Measurements from ENCODE around the gene SGMS2.
"Not testable (repeated sequence)": the region's sequence is repeated elsewhere in the genome, so short reads cannot be mapped to it uniquely, and the experiment has no call there.

Gene SGMS2

GRCh38 chr4:107922486-107923473 lies 98.0 kb downstream of the SGMS2 start:
- CTCF ChIA-PET: no interaction called here
- no peak overlapping the region for H3K27ac ChIP-seq
- DNase-seq (ENCODE audit: low spot score): no peak
- TF ChIP-seq, protein P1, sequence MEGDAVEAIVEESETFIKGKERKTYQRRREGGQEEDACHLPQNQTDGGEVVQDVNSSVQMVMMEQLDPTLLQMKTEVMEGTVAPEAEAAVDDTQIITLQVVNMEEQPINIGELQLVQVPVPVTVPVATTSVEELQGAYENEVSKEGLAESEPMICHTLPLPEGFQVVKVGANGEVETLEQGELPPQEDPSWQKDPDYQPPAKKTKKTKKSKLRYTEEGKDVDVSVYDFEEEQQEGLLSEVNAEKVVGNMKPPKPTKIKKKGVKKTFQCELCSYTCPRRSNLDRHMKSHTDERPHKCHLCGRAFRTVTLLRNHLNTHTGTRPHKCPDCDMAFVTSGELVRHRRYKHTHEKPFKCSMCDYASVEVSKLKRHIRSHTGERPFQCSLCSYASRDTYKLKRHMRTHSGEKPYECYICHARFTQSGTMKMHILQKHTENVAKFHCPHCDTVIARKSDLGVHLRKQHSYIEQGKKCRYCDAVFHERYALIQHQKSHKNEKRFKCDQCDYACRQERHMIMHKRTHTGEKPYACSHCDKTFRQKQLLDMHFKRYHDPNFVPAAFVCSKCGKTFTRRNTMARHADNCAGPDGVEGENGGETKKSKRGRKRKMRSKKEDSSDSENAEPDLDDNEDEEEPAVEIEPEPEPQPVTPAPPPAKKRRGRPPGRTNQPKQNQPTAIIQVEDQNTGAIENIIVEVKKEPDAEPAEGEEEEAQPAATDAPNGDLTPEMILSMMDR (conservative IDR thresholded peaks at IDR 0.05; ENCODE audit: low read depth): no peak
- POLR2A ChIA-PET (ENCODE audit: low non-redundant PET): no interaction called here

- CTCF ChIA-PET: interaction anchor here (0.6 kb wide), 2 partner anchors 13 to 24 kb away, joined by 4 to 5 read pairs; no protein-coding TSS in a partner anchor
- POLR2A ChIA-PET (ENCODE audit: low non-redundant PET): not testable (repeated sequence)
Observed at GRCh38 chr4:107925713-107926112, 101.0 kb downstream of the SGMS2 start.

GRCh38 chr4:107926875-107927274 lies 102.1 kb downstream of the SGMS2 start:
- CTCF ChIA-PET; POLR2A ChIA-PET (ENCODE audit: low non-redundant PET); H3K27ac ChIP-seq; DNase-seq (ENCODE audit: low spot score): not testable (repeated sequence)

More at GRCh38 chr4:107925713-107926112, 101.0 kb downstream of the SGMS2 start:
- H3K27ac ChIP-seq; DNase-seq (ENCODE audit: low spot score): not testable (repeated sequence)

GRCh38 chr4:107930821-107931774 lies 106.4 kb downstream of the SGMS2 start, which contains the start of gene CYP2U1:
Gene CYP2U1 (plus strand): TSS chr4:107931549. CDS start chr4:107931644, 95 bp downstream.
- peak; percentile 86 for DNase-seq (ENCODE audit: low spot score)
- TF ChIP-seq, protein P1 (conservative IDR thresholded peaks at IDR 0.05; ENCODE audit: low read depth): 0 out of 2 replicates have a peak, but pooled peaks have one; percentile 22
- H3K27ac ChIP-seq: peak within 1 kb of the TSS; percentile 69
- POLR2A ChIA-PET (ENCODE audit: low non-redundant PET): no interaction called here
- CTCF ChIA-PET: interaction anchor here (0.5 to 0.7 kb wide), 3 partner anchors 72 to 1421 kb away, joined by 3 read pairs; no protein-coding TSS in a partner anchor

- ChIA-PET CTCF (interaction anchor here (0.5 kb wide), 1 partner anchor 366 kb away, joined by 3 read pairs; no protein-coding TSS in a partner anchor), POLR2A (ENCODE audit: low non-redundant PET) (no interaction called here)
- TF ChIP-seq, protein P1 (conservative IDR thresholded peaks at IDR 0.05; ENCODE audit: low read depth): no peak
- no peak for DNase-seq (ENCODE audit: low spot score)
- peak overlapping the region; percentile 69 for H3K27ac ChIP-seq
Observed at GRCh38 chr4:107931775-107932321, 107.1 kb downstream of the SGMS2 start.

DNA sequence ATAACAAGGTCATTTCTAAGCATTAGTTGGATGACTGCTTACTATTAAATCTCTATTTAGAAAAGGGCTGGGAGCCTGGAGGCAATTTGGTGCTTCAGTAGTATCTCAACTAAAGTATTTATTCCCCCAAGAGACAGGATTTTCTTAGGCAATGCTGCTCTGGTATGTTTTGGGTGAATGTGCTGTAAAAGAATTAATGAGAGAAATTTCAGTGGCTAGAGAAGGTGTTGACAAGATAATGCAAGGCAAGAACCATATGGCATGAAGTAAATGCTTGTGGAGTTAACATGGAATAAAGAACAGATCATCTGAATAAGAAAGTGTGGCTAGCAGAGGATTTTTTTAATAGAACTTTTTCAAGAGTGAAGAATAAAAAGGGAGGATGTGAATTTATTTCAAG lies 110.5 kb downstream of the SGMS2 start:
- H3K27ac ChIP-seq: no peak overlapping the region
- POLR2A ChIA-PET (ENCODE audit: low non-redundant PET): no interaction called here
- CTCF ChIA-PET: no interaction called here
- TF ChIP-seq, protein P1 (conservative IDR thresholded peaks at IDR 0.05; ENCODE audit: low read depth): no peak
- DNase-seq (ENCODE audit: low spot score): no peak

- no peak for DNase-seq (ENCODE audit: low spot score)
- ChIA-PET POLR2A (ENCODE audit: low non-redundant PET) (no interaction called here), CTCF (interaction anchor here (0.7 kb wide), 1 partner anchor 487 kb away, joined by 3 read pairs; no protein-coding TSS in a partner anchor)
- no peak overlapping the region for H3K27ac ChIP-seq
- TF ChIP-seq, protein P1 (conservative IDR thresholded peaks at IDR 0.05; ENCODE audit: low read depth): no peak
Observed at GRCh38 chr4:107937040-107937439, 112.3 kb downstream of the SGMS2 start.
